GM19351 (cell line): ENCODE results near the gene ITIH3.

Source experiments
- ATAC-seq: cut with Tn5 transposase; IDR thresholded peaks from one replicate; pipeline ENCODE4 v1.9.1; 2021; ENCODE audit warnings: mild to moderate bottlenecking, moderate library complexity; ENCODE audit not compliant: unreplicated experiment

Gene ITIH3

DNA sequence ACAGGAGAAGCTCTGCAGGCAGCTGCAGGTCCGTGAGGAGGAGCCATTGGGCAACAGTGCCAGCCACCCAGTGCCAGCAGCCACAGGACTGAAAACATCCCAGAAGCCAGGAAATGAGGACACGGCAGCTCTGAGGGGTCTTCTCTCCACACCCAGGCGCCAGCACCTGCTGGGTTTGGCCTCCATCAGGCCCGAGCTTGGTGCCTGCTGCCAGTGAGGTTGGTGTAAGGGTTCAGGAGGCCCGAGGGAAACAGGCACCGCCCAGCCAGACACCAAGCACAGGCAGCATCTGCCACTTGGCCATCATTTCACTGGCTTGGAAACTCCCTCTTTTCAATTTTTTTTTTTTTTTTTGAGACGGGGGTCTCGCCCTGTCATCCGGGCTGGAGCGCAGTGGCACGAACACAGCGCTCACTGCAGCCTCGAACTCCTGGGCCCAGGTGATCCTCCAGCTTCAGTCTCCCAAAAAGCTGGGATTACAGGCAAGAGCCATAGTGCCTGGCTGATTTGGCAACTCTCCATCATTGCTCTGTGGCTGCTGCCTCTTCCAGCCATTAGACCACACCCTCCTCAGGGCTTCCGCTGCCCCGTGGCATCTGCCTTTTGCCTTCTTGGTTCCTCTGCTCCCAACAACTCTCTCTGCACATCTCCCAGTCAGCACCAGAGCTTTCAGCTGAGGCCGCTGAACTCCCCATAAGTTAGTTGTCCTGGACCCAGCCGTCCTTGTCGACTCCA, 1.5 kb upstream of the ITIH3 start:
- ATAC-seq, result no peak

- no peak for ATAC-seq
Measured at GRCh38 chr3:52793702-52794611, 639 bp upstream of the ITIH3 start.

- no peak for ATAC-seq
Measured at GRCh38 chr3:52795298-52795900, 803 bp downstream of the ITIH3 start.

GRCh38 chr3:52796411-52796810, 1.8 kb downstream of the ITIH3 start:
- no peak for ATAC-seq

GRCh38 chr3:52798376-52798977, 3.9 kb downstream of the ITIH3 start:
- ATAC-seq, result no peak

- ATAC-seq, result no peak
Measured at GRCh38 chr3:52798978-52799476, 4.4 kb downstream of the ITIH3 start.

GRCh38 chr3:52800079-52800478, 5.5 kb downstream of the ITIH3 start:
- no peak for ATAC-seq

- ATAC-seq, result no peak
Measured at GRCh38 chr3:52801839-52802238, 7.2 kb downstream of the ITIH3 start.

GRCh38 chr3:52805270-52806039, 10.9 kb downstream of the ITIH3 start:
- no peak for ATAC-seq

DNA sequence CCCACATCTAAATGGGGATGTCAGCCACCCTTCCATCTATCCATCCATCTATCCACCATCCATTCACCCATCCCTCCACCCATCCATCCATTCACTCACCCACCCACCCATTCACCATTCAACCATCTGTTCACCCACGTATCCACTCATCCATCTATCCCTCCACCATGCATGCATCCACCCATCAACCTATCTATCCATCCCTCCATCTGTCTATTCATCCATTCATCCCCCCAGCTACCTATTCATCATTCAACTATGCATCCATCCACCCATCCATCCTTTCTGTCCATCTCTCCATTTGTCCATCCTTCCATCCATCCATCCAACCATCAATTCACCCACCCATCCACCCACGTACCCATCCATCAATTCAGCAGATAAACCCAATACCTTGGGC, 14.6 kb downstream of the ITIH3 start:
- ATAC-seq, result no peak

GRCh38 chr3:52809662-52810377, 15.2 kb downstream of the ITIH3 start:
- ATAC-seq, result no peak

DNA sequence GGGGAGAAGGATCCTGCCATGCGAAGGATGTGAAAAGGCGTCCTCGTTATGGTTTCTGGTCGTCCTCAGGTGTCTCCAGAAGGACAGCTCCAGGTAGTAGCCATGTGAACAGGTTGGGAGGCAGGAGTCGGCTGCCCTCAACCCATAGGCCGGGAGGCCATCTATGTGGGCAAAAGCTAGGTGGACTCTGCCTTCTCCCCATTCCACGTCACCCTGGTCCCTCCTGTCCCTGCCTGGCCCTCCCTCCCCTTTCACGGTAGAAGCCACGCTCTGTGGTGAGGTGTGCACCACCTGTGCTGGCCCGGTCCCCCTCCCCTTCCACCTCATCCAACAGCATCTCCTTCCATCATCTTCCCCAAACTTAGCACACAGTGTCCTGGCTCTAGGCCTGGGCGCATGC, 16.3 kb downstream of the ITIH3 start:
- ATAC-seq, result no peak

DNA sequence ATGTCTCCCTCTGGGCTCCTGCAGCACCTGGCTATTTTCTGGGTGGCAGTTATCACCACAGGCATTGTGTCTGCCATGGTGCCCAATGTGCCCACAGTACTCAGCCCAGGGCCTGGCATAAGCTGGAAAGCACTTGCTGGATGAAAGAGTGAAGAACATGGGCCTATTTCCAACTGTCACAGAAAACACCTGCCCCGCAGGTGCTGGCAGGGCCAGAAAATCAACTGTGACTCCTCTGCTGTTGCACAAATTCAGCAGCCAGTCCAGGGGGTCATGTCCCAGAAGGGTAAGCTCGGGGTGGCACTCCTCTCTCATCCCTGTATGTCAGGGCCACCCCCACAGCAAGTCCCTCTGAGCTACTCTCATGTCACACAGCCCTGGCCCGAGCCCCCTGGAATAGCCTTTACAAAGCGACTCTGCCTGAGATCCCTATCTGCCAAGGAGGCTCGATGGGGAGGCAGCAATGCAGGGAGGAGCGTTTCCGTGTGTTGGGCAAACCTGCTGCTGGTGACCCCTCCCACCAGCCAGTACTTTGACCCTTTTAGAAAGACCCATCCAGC, 16.9 kb downstream of the ITIH3 start:
- ATAC-seq, result no peak

DNA sequence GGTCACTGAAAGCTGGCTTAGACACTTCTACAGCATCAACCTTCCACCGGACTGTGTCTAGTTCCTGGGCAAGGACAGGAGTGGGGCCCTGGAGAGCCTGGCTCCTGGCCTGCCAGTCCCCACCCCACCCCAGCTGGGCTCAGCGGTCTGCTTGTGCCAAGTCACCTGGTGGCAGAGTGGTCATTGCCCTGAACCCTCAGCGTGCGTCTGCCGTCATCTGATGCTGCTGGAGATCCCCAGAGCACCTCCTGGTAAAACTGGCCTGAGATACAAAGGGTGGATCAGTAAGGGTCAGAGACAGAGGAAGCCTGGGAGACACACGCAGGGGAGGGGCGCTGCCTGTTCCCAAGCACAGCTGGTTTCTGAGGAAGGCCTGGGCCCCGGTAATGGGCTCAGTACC, 19.2 kb downstream of the ITIH3 start:
- ATAC-seq, result no peak

DNA sequence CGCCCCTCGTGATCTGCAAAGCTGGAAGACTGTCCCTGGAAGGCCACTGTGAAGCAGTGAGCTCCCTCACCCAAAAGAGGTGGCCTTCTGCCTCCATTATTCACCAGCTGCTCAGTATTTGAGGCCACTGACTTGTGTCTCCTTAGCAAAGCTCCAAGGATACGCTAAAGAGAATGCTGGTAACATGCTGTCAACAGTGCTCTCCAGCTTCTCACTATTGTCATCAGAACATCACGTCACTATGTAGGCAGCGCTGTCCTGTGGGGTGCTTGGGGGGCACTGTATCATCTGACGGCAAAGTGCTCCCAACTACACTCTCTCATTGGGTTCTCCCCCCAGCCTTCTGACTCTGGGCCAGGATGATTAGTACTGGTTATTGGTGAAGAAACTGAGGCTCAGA, 21.6 kb downstream of the ITIH3 start:
- ATAC-seq, result no peak

DNA sequence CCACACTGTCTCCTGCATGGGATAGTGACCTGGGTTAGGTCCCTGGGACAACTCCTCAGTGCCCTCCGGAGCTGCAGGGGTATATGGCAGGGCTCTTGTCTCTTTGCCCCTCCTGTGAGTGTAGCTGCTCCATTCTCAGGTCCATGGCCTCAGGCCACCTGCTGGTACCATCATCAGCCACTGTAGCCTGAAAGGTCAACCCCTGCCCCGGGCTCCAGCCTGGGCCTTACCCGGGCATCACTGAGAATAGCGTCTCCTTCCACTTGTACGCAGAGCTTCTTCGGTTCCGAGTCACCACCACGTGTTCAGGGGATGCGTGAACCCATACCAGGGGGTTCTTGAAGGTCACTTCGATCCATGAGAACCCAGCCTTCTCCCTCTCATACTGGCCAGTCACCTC, 22.1 kb downstream of the ITIH3 start:
- no peak for ATAC-seq

- no peak for ATAC-seq
Measured at GRCh38 chr3:52817221-52817620, 22.6 kb downstream of the ITIH3 start.

GRCh38 chr3:52817860-52818259, 23.3 kb downstream of the ITIH3 start:
- ATAC-seq, result no peak

GRCh38 chr3:52819936-52820335, 25.3 kb downstream of the ITIH3 start:
- no peak for ATAC-seq
